G401.6 (cell line): ENCODE data around the gene MEF2C.
A peak's percentile ranks its signal among the peaks of the same experiment; 100 is the strongest.
"Not testable (repeated sequence)": the region's sequence is repeated elsewhere in the genome, so short reads cannot be mapped to it uniquely, and the experiment has no call there.

ENCODE experiments used
- FAIRE-seq: peaks from 2 replicates; lab custom pipeline; 2012; peaks lifted over from hg19 to GRCh38; lab: Jason Lieb, UNC

MEF2C gene

GRCh38 chr5:88883059-88883835, at the start of gene MEF2C:
TSS of gene MEF2C (minus strand) at chr5:88883184. CDS start at chr5:88823788, 59,396 bp downstream.
- FAIRE-seq, result no peak

GRCh38 chr5:88932541-88932940, 49.6 kb upstream of the MEF2C start:
- no peak for FAIRE-seq

GRCh38 chr5:88930335-88930734, 47.4 kb upstream of the MEF2C start:
- no peak for FAIRE-seq

DNA sequence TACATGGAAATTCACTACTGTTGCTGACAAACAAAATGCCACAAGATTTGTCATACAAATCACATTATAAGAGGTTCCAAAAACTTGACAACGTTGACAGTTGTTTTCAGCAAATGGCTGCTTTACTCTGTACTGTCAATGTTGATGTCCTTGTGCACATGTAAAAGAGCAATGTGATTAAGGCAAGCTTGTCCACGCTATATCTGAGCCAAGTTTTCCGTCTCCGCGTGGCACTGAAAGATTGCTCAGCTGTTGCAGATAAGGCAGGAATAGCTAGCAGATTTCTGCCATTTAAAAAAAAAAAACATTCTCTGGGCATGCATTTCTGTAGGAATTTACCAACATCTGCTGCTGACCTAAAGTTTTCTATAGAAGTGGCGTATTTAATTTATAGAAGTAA, 46.4 kb upstream of the MEF2C start:
- no peak for FAIRE-seq

GRCh38 chr5:88926774-88927173, 43.8 kb upstream of the MEF2C start:
- FAIRE-seq, result no peak

- FAIRE-seq, result no peak
Measured at GRCh38 chr5:88925692-88926490, 42.9 kb upstream of the MEF2C start.

DNA sequence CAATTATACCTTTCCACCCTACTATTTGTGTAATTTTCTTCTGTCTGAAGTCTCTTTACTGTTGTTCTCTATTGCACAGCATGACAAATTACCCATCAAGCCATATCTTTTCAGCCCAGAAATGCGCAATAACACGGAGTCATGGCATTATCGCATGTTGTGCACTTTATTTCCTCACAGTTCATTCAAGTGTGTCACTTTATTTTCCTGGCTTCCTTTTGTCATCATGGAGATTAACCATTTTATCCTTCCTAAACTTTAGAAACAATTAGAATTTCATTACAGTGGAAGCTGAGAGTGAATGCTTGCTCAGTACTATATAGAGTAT, 41.3 kb upstream of the MEF2C start:
- FAIRE-seq, result no peak

DNA sequence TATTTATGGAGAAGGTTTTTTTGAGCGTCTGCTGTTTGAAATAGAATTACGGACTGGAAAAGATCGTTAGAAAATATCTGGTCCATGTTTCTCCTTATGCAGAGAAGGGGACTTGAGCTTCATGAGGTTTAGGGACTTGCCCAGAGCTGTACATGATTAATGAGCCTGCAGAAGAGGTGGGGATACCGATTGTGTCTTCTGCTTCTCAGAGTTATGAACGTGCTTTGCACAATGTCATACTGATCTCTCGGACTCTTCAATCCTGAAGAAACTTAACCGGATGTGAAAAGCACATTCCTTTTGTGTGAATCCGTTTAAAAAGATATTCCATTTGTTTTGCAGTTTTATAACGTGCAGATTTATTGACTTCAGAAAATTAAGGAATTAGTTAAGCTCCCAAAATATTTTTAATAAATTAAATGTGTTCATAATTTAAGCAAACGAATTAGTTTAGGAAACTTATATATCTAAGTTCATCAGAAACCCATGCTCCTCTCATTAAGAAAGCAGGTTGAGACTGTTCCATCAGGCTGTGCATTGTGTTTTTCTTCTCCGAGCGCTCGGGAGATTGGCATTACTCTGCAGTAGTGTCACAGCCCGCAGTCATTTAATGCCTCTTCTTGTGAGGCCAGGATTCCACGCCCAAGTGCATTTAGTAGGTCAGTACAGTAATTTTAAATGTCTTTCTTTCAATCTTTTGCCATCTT, 40.8 kb upstream of the MEF2C start:
- FAIRE-seq, result no peak

DNA sequence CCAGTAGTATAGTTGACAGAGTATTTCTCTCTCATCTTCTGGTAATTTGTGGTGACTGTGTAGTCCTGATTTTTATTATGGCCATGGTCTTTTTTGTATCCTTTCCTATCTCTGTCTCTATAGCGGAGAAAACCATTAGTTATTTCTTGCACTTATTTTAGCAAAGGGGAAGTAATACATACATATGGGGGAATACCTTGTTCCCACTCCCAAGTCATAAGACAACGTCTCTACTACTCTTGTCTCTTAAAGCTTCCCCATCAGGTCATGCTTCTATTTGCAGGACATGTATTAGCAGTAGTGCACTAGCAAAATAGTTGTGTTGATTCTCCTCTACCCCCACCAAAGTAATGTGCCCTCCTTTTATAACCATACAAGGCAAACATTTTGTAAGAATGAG, 29.8 kb upstream of the MEF2C start:
- FAIRE-seq, result not testable (repeated sequence)

GRCh38 chr5:88911059-88911572, 28.1 kb upstream of the MEF2C start:
- not testable (repeated sequence) for FAIRE-seq

GRCh38 chr5:88904478-88904877, 21.5 kb upstream of the MEF2C start:
- FAIRE-seq, result peak; percentile 47

- FAIRE-seq, result not testable (repeated sequence)
Measured at GRCh38 chr5:88903966-88904365, 21.0 kb upstream of the MEF2C start.

GRCh38 chr5:88901077-88901476, 18.1 kb upstream of the MEF2C start:
- not testable (repeated sequence) for FAIRE-seq

- FAIRE-seq, result no peak
Measured at GRCh38 chr5:88899096-88899737, 16.2 kb upstream of the MEF2C start.

DNA sequence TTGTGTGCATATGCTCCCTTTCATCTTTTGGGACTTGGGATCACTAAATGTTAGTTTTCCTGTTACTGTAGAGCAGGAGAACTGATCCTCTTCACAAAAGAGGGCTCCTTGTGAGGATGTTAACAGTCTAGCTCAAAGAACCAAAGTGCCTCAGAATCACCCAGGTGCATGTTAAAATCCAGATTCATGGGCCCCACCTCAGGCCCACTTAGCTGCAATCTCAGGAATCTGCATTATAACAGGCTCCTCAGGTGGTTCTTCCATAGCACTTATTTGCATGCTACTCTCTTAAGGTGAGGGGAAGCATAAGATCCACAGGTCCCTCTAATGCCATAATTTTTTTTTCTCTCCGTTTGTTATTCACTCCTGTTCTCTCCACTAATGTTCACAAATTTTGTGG, 14.8 kb upstream of the MEF2C start:
- no peak for FAIRE-seq

GRCh38 chr5:88895681-88896501, 12.9 kb upstream of the MEF2C start:
- no peak for FAIRE-seq

DNA sequence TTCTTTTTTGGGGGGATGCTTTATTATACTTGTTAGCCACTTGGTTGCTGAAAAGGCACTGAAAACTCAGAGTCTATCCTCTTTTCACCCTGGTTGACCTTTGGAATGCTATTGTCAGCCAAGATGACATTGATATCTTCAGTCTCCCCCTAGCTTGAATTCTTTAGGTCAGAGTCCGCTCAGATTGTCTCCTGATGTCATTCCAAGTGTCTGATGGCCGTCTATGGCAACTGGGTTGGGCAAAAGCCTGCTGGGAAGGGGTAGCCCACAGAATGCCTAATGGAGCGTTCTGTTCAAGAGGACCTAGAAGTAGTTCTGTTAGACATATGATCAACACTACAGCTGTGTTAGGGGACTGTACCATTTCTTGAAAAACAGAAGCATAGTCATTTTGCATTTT, 9.7 kb upstream of the MEF2C start:
- no peak for FAIRE-seq

GRCh38 chr5:88890070-88890781, 7.2 kb upstream of the MEF2C start:
- no peak for FAIRE-seq

GRCh38 chr5:88889189-88890069, 6.4 kb upstream of the MEF2C start:
- FAIRE-seq, result no peak

- FAIRE-seq, result no peak
Measured at GRCh38 chr5:88888848-88889188, 5.8 kb upstream of the MEF2C start.
